Mucosa of rectum (tissue), 2 donors: ENCODE data around the gene MOG.

Experiments
- H3K27ac ChIP-seq, 2 donors: one replicate each; pipeline ENCODE4 v1.7.0; 2013; ENCODE audit warnings: inconsistent platforms in 2 of 2, low read depth in 2 of 2, low read length in 2 of 2
- H3K27me3 ChIP-seq, 2 donors: one replicate each; pipeline ENCODE4 v1.7.0; 2013; ENCODE audit warnings: low read length in 2 of 2; ENCODE audit not compliant: control insufficient read depth in 2 of 2, insufficient read depth in 2 of 2
- H3K36me3 ChIP-seq, 2 donors: one replicate each; pipeline ENCODE4 v1.7.0; 2013; ENCODE audit warnings: low read length in 2 of 2; ENCODE audit not compliant: control insufficient read depth in 2 of 2, insufficient read depth in 2 of 2
- H3K4me1 ChIP-seq, 2 donors: one replicate each; pipeline ENCODE4 v1.7.0; 2013; ENCODE audit warnings: low read length in 2 of 2, mild to moderate bottlenecking in 1 of 2; ENCODE audit not compliant: control insufficient read depth in 2 of 2, insufficient read depth in 2 of 2
- H3K4me3 ChIP-seq, 2 donors: one replicate each; pipeline ENCODE4 v1.7.0; 2013; ENCODE audit warnings: low read length in 2 of 2
- H3K9ac ChIP-seq, 2 donors: one replicate each; pipeline ENCODE4 v1.7.0; 2013; ENCODE audit warnings: low read length in 2 of 2, low read depth in 1 of 2, mild to moderate bottlenecking in 1 of 2
- H3K9me3 ChIP-seq, 2 donors: one replicate each; pipeline ENCODE4 v1.7.0; 2013; ENCODE audit warnings: low read length in 2 of 2; ENCODE audit not compliant: control insufficient read depth in 2 of 2
- donor health status: healthy.
- donor health status: Normal muscosa, but diverticular disease.

The MOG gene

DNA sequence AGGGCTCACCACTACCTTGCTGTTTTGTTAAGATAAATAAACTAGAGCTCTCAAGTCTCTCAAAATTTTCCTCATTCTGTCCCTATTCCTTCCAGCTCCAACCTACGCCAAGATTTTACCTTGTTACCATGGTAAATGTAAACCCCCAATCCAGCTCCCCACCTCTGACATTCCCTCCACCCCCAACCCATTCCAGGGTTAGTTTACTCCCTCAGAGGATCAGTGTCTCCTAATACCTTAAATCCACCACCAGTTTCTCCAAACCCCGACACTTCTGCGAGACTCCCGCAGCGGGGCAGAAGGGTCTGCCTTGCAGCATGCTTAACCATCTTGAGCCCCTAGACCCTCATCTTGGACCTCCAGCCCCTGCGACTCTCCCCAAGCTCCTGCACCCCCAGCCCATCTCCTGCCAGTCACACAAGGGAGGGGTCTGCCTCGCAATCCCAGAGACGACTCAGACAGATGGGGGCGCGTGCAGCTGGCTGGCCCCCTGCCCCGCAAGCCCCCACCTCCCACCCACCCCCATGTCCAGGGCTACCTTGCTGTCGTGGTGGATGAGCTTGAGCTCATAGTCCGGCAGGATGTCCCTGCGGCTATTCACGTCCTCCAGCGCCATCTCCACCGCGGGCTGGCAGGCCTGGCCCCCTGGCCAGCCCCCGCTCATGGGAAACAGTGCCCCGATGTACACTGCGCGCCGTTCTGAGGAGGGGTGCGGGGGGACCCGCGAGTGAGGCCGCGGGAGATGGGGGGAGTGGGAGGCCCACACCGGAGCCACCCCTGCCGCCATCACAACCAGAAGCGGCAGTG is 29.7 kb upstream of the MOG start:
- Histone ChIP-seq H3K4me3 (peak overlapping the region; percentile 41 to 48), H3K27ac (no peak overlapping the region), H3K4me1 (peaks cover 10 to 17% of the 10 kb centered on the region in 2 donors), H3K9me3 (no peaks in the 10 kb centered on the region), H3K27me3 (peaks cover 13 to 14% of the 10 kb centered on the region in 2 donors), H3K9ac (peak overlapping the region in 1 of 2 donors; percentile 61), H3K36me3 (no peaks in the 10 kb centered on the region)

GRCh38 chr6:29627755-29628418 is 29.0 kb upstream of the MOG start:
- peak overlapping the region; percentile 68 to 82 for H3K4me3 ChIP-seq
- peaks cover 11 to 19% of the 10 kb centered on the region in 2 donors for H3K4me1 ChIP-seq
- H3K27ac ChIP-seq, result peak overlapping the region; percentile 46 to 52
- H3K9ac ChIP-seq, result peak overlapping the region; percentile 41 to 61
- no peaks in the 10 kb centered on the region for H3K9me3 ChIP-seq
- peaks cover 13 to 15% of the 10 kb centered on the region in 2 donors for H3K27me3 ChIP-seq
- H3K36me3 ChIP-seq, result no peaks in the 10 kb centered on the region

DNA sequence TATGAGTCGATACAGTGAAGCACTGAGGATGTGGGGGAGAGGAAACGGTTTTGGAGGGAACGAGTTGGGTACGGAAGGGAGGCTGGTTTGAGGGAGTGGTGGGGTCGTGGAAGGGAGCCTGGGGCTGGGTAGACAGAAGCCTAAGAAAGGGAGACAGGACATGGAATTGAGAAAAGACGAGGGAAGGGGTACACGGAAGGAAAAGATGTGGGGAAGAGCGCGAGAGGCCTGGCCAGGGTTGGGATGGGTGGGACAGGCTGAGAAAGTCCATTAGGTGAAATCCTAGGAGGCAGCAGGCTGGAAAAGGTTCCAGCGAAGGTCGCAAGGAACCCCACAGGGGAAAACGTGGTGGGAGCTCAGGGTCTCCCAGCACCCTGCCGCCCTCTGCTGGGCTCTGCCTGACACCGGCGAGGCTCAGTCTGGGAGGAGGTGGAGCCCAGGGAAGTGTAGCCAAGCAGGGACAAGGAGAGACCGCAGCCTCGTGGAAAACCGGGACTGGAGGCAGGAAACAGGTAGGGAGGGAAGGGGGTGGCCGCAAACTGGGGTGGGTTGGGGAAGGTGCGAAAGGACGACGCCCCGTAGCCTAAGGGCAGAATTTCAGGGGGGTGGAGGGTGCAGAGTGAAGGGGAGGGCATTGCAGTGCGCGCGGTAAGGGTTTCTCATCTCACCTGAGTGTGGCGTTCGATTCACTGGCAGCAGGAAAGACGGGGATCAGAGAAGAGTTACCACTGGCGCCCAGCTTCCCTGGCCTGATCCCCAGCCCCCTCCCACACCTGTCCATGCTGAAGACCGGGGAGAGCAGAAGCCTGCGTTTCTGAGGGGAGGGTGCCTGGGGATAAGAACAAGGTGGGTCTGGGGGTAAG is 28.2 kb upstream of the MOG start:
- Histone ChIP-seq H3K4me1 (peaks cover 14 to 22% of the 10 kb centered on the region in 2 donors), H3K27me3 (peaks cover 13 to 15% of the 10 kb centered on the region in 2 donors), H3K36me3 (no peaks in the 10 kb centered on the region), H3K4me3 (peak overlapping the region; percentile 68 to 82), H3K27ac (peak overlapping the region; percentile 46 to 52), H3K9me3 (no peaks in the 10 kb centered on the region), H3K9ac (peak overlapping the region; percentile 41 to 59)

DNA sequence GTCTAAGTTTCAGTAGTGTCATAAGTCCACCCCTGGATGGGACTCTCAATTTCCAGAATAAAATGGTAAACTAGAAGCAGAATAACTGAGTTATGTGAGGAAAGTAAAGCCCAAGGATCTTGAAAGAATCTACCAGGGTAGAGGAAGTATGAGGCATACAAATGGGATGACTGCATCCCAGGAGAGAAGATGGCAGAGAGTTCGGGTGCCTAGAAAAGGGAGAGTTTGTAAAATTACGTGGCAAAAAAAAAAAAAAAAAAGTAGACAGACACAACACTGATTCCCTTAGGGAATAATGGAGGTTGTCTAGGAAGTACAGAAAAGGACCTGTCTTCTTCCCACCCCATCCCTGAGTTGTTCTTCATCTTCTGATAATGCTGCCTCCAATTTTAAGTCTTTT is 27.3 kb upstream of the MOG start:
- no peak overlapping the region for H3K4me3 ChIP-seq
- no peak overlapping the region for H3K9ac ChIP-seq
- H3K27me3 ChIP-seq, result peaks cover 13 to 15% of the 10 kb centered on the region in 2 donors
- H3K4me1 ChIP-seq, result peaks cover 14 to 24% of the 10 kb centered on the region in 2 donors
- no peaks in the 10 kb centered on the region for H3K9me3 ChIP-seq
- no peak overlapping the region for H3K27ac ChIP-seq
- no peaks in the 10 kb centered on the region for H3K36me3 ChIP-seq

DNA sequence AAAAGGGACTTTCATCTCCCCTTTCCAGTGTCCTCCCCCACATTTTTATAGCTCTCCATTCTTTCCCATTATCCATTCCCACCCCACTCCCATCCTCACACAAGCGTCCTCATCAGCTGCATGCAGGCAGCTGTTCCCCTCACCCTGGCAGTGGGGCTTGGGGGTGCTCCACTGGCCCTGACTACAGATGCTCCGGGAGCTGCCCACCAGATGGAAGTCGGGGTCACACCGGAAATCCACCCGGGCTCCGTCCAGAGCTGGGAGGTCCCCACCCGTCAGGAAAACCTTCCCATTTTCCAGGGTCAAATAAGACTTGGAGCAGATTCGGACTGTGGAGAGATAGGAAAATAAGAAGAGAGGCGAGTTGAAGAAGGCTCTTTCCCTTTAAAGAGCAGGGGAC is 26.6 kb upstream of the MOG start:
- Histone ChIP-seq H3K9ac (no peak overlapping the region), H3K4me1 (peaks cover 14 to 24% of the 10 kb centered on the region in 2 donors), H3K9me3 (no peaks in the 10 kb centered on the region), H3K4me3 (no peak overlapping the region), H3K27ac (no peak overlapping the region), H3K36me3 (no peaks in the 10 kb centered on the region), H3K27me3 (peaks cover 13 to 15% of the 10 kb centered on the region in 2 donors)

GRCh38 chr6:29631209-29631810 is 25.6 kb upstream of the MOG start:
- Histone ChIP-seq H3K9ac (no peak overlapping the region), H3K36me3 (no peaks in the 10 kb centered on the region), H3K27ac (no peak overlapping the region), H3K27me3 (peaks cover 13 to 15% of the 10 kb centered on the region in 2 donors), H3K4me3 (no peak overlapping the region), H3K4me1 (peaks cover 14 to 24% of the 10 kb centered on the region in 2 donors), H3K9me3 (no peaks in the 10 kb centered on the region)

DNA sequence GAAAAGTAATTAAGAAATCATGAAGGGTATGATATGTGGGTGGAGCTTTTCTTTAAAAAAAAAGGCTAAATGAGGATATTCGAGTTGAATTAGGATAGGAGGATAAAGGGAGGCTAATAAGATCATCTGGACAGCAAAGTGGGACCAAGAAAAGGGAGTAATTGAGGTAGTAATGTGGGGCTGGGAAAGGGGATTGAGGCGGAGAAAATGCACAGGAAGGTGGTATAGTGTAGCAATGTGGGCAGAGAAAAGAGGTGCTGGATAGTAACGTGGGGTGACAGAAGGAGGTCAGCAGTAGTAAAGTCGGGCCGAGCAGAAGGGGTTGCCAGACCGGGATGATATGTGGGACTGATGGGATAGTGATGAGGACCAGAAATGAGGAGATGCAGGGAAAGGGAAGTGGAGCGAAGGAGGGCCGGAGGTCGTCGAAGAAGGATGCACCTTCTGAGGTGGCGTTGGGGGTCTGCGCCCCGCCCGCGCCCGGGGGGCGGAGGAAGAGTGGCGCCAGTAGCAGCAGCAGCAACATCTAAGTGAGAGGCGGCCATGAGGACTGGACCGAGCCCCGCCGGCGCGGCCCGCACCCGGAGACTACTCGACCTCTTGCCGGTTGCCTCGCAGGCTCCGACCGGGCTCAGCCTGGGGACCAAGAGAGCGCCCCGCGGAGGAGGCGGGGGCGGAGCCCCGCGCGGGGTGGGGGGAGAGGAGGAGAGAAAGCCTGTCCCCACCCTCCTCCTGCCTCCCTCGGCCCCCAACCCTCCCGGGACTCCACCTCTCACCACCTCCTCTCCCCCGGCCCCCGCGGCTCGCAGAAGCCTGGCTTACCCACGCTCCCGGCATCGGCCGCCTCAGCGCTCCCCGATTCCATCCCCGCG is 24.8 kb upstream of the MOG start:
- Histone ChIP-seq H3K36me3 (no peaks in the 10 kb centered on the region), H3K27ac (peak overlapping the region; percentile 32 to 59), H3K9me3 (no peaks in the 10 kb centered on the region), H3K4me3 (peak overlapping the region; percentile 68 to 71), H3K27me3 (peaks cover 13 to 15% of the 10 kb centered on the region in 2 donors), H3K9ac (peak overlapping the region; percentile 39 to 41), H3K4me1 (peaks cover 14 to 24% of the 10 kb centered on the region in 2 donors)

- Histone ChIP-seq H3K4me3 (peak within 1 kb of the TSS; percentile 68 to 78), H3K4me1 (peaks cover 14 to 24% of the 10 kb centered on the region in 2 donors), H3K9me3 (no peaks in the 10 kb centered on the region), H3K9ac (peak within 1 kb of the TSS; percentile 58 to 60), H3K27me3 (peaks cover 13 to 15% of the 10 kb centered on the region in 2 donors), H3K36me3 (no peaks in the 10 kb centered on the region), H3K27ac (peak within 1 kb of the TSS; percentile 56 to 59)
These were observed 23.9 kb upstream of the MOG start, which contains the start of gene GABBR1 for GRCh38 chr6:29632789-29633533. Gene GABBR1, minus strand, starts transcription at chr6:29633183. Its CDS starts 798 bp downstream, at chr6:29632385.
